AG08396 (cell line): ENCODE results near the gene TOX2.

Experiments used
- DNase-seq: peaks from one replicate; pipeline ENCODE4 v3.0.0; 2012; ENCODE audit warnings: low spot score, mixed read lengths

The TOX2 gene

GRCh38 chr20:43959079-43959919 lies 44.6 kb downstream of the TOX2 start:
- DNase-seq, result no peak

GRCh38 chr20:43959920-43960227 lies 45.2 kb downstream of the TOX2 start:
- no peak for DNase-seq

- DNase-seq, result no peak
These were observed 45.6 kb downstream of the TOX2 start for GRCh38 chr20:43960231-43960630.

- DNase-seq, result no peak
These were observed 46.5 kb downstream of the TOX2 start for GRCh38 chr20:43961116-43961515.

GRCh38 chr20:43961541-43962471 lies 47.2 kb downstream of the TOX2 start:
- DNase-seq, result no peak

GRCh38 chr20:43962530-43962929 lies 47.9 kb downstream of the TOX2 start:
- DNase-seq, result no peak

- DNase-seq, result no peak
These were observed 48.6 kb downstream of the TOX2 start for GRCh38 chr20:43963233-43963632.

- DNase-seq, result no peak
These were observed 49.5 kb downstream of the TOX2 start for GRCh38 chr20:43963872-43964791.

GRCh38 chr20:43968341-43969000 lies 53.8 kb downstream of the TOX2 start:
- no peak for DNase-seq

- DNase-seq, result no peak
These were observed 54.4 kb downstream of the TOX2 start for GRCh38 chr20:43969028-43969447.

GRCh38 chr20:43969501-43970182 lies 55.0 kb downstream of the TOX2 start:
- no peak for DNase-seq

GRCh38 chr20:43971267-43971666 lies 56.6 kb downstream of the TOX2 start:
- no peak for DNase-seq

GRCh38 chr20:43972051-43972450 lies 57.4 kb downstream of the TOX2 start:
- DNase-seq, result no peak

GRCh38 chr20:43972692-43973091 lies 58.0 kb downstream of the TOX2 start:
- DNase-seq, result no peak

GRCh38 chr20:43973231-43973630 lies 58.6 kb downstream of the TOX2 start:
- DNase-seq, result no peak

- no peak for DNase-seq
These were observed 59.2 kb downstream of the TOX2 start for GRCh38 chr20:43973671-43974450.

- no peak for DNase-seq
These were observed 60.0 kb downstream of the TOX2 start for GRCh38 chr20:43974695-43975094.

- DNase-seq, result peak; percentile 70
These were observed 60.6 kb downstream of the TOX2 start for GRCh38 chr20:43975096-43975768.

- DNase-seq, result no peak
These were observed 61.9 kb downstream of the TOX2 start for GRCh38 chr20:43976547-43976946.

- no peak for DNase-seq
These were observed 62.6 kb downstream of the TOX2 start for GRCh38 chr20:43977252-43977651.
